Measurements from ENCODE around the gene ANKRD34B.

GRCh38 chr5:80592105-80592504 is 22.0 kb upstream of the ANKRD34B start:
- TF ChIP-seq CTCF (IDR thresholded peaks at IDR 0.05), result no peak
- no peak for TF ChIP-seq POLR2A (IDR thresholded peaks at IDR 0.05)
